OCI-LY7 (cell line): ENCODE measurements around the gene PGA4.

Experiments
- EZH2phosphoT487 ChIP-seq: fragments of 200-600 bp; sonication (generic); IDR thresholded peaks from 2 replicates; pipeline ENCODE4 v1.6.1; 2018; ENCODE audit warnings: low read depth, borderline replicate concordance, mild to moderate bottlenecking, mixed run types, antibody characterized with exemption, low read length, moderate library complexity, mixed read lengths
- TF ChIP-seq, protein P1 (sequence below): fragments of 200-600 bp; sonication (generic); conservative IDR thresholded peaks from 2 replicates; pipeline ENCODE4 v1.5.1; 2014; ENCODE audit warnings: mild to moderate bottlenecking, antibody characterized with exemption, low read length, moderate library complexity, mixed read lengths

DNA sequence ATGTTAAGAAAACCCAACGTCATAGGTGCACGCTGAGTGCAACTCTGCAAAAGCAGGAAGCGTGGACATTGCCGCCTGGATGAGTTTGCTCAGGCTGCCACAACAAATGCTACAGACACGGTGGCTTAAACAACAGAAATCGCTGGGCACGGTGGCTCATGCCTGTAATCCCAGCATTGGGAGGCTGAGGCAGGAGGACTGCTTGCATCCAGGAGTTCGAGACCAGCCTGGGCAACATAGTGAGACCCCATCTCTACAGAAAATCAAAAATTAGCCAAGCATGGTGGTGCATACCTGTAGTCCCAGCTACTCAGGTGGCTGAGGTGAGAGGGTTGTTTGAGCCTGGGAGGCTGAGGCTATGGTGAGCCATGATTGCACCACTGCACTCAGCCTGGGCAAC is 32.2 kb upstream of the PGA4 start:
- TF ChIP-seq, protein P1, sequence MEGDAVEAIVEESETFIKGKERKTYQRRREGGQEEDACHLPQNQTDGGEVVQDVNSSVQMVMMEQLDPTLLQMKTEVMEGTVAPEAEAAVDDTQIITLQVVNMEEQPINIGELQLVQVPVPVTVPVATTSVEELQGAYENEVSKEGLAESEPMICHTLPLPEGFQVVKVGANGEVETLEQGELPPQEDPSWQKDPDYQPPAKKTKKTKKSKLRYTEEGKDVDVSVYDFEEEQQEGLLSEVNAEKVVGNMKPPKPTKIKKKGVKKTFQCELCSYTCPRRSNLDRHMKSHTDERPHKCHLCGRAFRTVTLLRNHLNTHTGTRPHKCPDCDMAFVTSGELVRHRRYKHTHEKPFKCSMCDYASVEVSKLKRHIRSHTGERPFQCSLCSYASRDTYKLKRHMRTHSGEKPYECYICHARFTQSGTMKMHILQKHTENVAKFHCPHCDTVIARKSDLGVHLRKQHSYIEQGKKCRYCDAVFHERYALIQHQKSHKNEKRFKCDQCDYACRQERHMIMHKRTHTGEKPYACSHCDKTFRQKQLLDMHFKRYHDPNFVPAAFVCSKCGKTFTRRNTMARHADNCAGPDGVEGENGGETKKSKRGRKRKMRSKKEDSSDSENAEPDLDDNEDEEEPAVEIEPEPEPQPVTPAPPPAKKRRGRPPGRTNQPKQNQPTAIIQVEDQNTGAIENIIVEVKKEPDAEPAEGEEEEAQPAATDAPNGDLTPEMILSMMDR = no peak
- no peak for TF ChIP-seq EZH2phosphoT487
